ENCODE measurements around the gene MC5R. TPM values are rescaled to one million over a fixed set of nuclear protein-coding genes. Genes with fewer than 3 reads are reported as not detected.
A peak's percentile ranks its signal among the peaks of the same experiment; 100 is the strongest.

The MC5R gene
- polyA plus RNA-seq, 1 of the 3 experiments (the other 2 are of a cell fraction) = not detected

- H4K20me1 ChIP-seq (ENCODE audit: insufficient read depth) = no peaks in the 10 kb centered on the region
- H3K27ac ChIP-seq (ENCODE audit: low read depth in 2 of 2, low read length in 1 of 2) = no peak overlapping the region
- H3K27me3 ChIP-seq (ENCODE audit: insufficient read depth) = peaks cover 35% of the 10 kb centered on the region; the same call in 1 of the 2 replicates
- H2AFZ ChIP-seq (ENCODE audit: low read depth) = no peak overlapping the region
- peak; percentile 77 for DNase-seq
- 9% methylated on average over 4 of the region's 4 CpGs for WGBS (ENCODE audit: low lambda C conversion rate)
- H3K36me3 ChIP-seq (replicated peaks in 1 of 2; ENCODE audit: control insufficient read depth in 1 of 2, insufficient read depth in 2 of 2, low read length in 1 of 2) = no peaks in the 10 kb centered on the region
- POLR2A ChIA-PET = no interaction called here
- no peak overlapping the region for H3K4me2 ChIP-seq
- H3K9ac ChIP-seq = no peak overlapping the region
- no peaks in the 10 kb centered on the region for H3K9me3 ChIP-seq
- CTCF ChIA-PET = interaction anchor here (0.6 to 9.1 kb wide), 32 partner anchors 9 to 953 kb away, joined by 3 to 60 read pairs (median 4); partner anchors contain the start of gene MC5R
- no peaks in the 10 kb centered on the region for H3F3A ChIP-seq (replicated peaks; ENCODE audit: insufficient read depth)
- H3K79me2 ChIP-seq (ENCODE audit: insufficient read depth) = no peaks in the 10 kb centered on the region
- no peak overlapping the region for H3K4me3 ChIP-seq (ENCODE audit: low read depth in 2 of 2, low read length in 1 of 2)
- H3K4me1 ChIP-seq (ENCODE audit: control insufficient read depth in 1 of 2, insufficient read depth in 2 of 2, low read depth in 1 of 2, low read length in 1 of 2) = no peaks in the 10 kb centered on the region
- no peaks in the 10 kb centered on the region for H3K9me2 ChIP-seq
- no peak for TF ChIP-seq RFX5 (IDR thresholded peaks at IDR 0.05; ENCODE audit: low read length)
- TF ChIP-seq POLR2AphosphoS5 (IDR thresholded peaks at IDR 0.05; ENCODE audit: low read depth, low read length) = no peak
- TF ChIP-seq SIN3A (IDR thresholded peaks at IDR 0.05; ENCODE audit: borderline replicate concordance, low read depth, low read length) = no peak
- no peak for TF ChIP-seq GABPA (IDR thresholded peaks at IDR 0.05; ENCODE audit: low read depth)
- TF ChIP-seq YY1 (IDR thresholded peaks at IDR 0.05; ENCODE audit: low read depth) = no peak
- no peak for TF ChIP-seq TAF1 (IDR thresholded peaks at IDR 0.05; ENCODE audit: borderline replicate concordance, low read depth, low read length)
- TF ChIP-seq TEAD4 (IDR thresholded peaks at IDR 0.05; ENCODE audit: borderline replicate concordance, insufficient read depth) = no peak
- TF ChIP-seq, protein P1, sequence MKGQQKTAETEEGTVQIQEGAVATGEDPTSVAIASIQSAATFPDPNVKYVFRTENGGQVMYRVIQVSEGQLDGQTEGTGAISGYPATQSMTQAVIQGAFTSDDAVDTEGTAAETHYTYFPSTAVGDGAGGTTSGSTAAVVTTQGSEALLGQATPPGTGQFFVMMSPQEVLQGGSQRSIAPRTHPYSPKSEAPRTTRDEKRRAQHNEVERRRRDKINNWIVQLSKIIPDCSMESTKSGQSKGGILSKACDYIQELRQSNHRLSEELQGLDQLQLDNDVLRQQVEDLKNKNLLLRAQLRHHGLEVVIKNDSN (IDR thresholded peaks at IDR 0.05; ENCODE audit: borderline replicate concordance, low read depth) = no peak
- TF ChIP-seq, protein P2, sequence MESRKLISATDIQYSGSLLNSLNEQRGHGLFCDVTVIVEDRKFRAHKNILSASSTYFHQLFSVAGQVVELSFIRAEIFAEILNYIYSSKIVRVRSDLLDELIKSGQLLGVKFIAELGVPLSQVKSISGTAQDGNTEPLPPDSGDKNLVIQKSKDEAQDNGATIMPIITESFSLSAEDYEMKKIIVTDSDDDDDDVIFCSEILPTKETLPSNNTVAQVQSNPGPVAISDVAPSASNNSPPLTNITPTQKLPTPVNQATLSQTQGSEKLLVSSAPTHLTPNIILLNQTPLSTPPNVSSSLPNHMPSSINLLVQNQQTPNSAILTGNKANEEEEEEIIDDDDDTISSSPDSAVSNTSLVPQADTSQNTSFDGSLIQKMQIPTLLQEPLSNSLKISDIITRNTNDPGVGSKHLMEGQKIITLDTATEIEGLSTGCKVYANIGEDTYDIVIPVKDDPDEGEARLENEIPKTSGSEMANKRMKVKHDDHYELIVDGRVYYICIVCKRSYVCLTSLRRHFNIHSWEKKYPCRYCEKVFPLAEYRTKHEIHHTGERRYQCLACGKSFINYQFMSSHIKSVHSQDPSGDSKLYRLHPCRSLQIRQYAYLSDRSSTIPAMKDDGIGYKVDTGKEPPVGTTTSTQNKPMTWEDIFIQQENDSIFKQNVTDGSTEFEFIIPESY (IDR thresholded peaks at IDR 0.05; ENCODE audit: borderline replicate concordance, low read depth) = no peak
- TF ChIP-seq EZH2phosphoT487 (IDR thresholded peaks at IDR 0.05; ENCODE audit: borderline replicate concordance, low read depth) = no peak
- no peak for TF ChIP-seq FOXJ3 (CRISPR knock-in tag; IDR thresholded peaks at IDR 0.05)
- no peak for TF ChIP-seq MEF2A (IDR thresholded peaks at IDR 0.05; ENCODE audit: borderline replicate concordance, low read depth)
- TF ChIP-seq IRF3 (IDR thresholded peaks at IDR 0.05; ENCODE audit: low read depth, low read length) = no peak
- TF ChIP-seq FOSL2 (IDR thresholded peaks at IDR 0.05; ENCODE audit: borderline replicate concordance, low read depth) = peak; percentile 70
- TF ChIP-seq, protein P3, sequence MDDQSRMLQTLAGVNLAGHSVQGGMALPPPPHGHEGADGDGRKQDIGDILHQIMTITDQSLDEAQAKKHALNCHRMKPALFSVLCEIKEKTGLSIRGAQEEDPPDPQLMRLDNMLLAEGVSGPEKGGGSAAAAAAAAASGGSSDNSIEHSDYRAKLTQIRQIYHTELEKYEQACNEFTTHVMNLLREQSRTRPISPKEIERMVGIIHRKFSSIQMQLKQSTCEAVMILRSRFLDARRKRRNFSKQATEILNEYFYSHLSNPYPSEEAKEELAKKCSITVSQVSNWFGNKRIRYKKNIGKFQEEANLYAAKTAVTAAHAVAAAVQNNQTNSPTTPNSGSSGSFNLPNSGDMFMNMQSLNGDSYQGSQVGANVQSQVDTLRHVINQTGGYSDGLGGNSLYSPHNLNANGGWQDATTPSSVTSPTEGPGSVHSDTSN (IDR thresholded peaks at IDR 0.05) = no peak
- TF ChIP-seq USF2 (IDR thresholded peaks at IDR 0.05; ENCODE audit: borderline replicate concordance, low read depth, low read length) = no peak
- TF ChIP-seq GATA2 (CRISPR knock-in tag; IDR thresholded peaks at IDR 0.05) = no peak
- peak; percentile 80 for TF ChIP-seq CTCF (IDR thresholded peaks at IDR 0.05)
- TF ChIP-seq CHD2 (IDR thresholded peaks at IDR 0.05; ENCODE audit: low read length, partially characterized antibody) = no peak
- no peak for TF ChIP-seq TCF12 (IDR thresholded peaks at IDR 0.05)
- TF ChIP-seq RAD21 (IDR thresholded peaks at IDR 0.05; ENCODE audit: low read length) = peak; percentile 76
- TF ChIP-seq, protein P4, sequence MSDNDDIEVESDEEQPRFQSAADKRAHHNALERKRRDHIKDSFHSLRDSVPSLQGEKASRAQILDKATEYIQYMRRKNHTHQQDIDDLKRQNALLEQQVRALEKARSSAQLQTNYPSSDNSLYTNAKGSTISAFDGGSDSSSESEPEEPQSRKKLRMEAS (IDR thresholded peaks at IDR 0.05; ENCODE audit: low read depth) = no peak
- no peak for TF ChIP-seq NFIC (IDR thresholded peaks at IDR 0.05; ENCODE audit: borderline replicate concordance)
- TF ChIP-seq RXRA (IDR thresholded peaks at IDR 0.05; ENCODE audit: borderline replicate concordance, low read depth) = no peak
- TF ChIP-seq JUND (IDR thresholded peaks at IDR 0.05) = peak; percentile 63
- TF ChIP-seq FOXM1 (IDR thresholded peaks at IDR 0.05; ENCODE audit: low read depth) = no peak
- TF ChIP-seq RCOR1 (IDR thresholded peaks at IDR 0.05; ENCODE audit: low read length) = no peak
- TF ChIP-seq SMC3 (IDR thresholded peaks at IDR 0.05; ENCODE audit: low read depth, low read length) = peak; percentile 81
Measured at GRCh38 chr18:13813271-13813849, 10.6 kb upstream of the MC5R start.
